DND-41 (cell line): ENCODE results near the gene IL17B.

Source experiments
- EZH2 ChIP-seq: IDR thresholded peaks from 3 replicates; pipeline ENCODE4 v1.6.1; 2012; ENCODE audit warnings: borderline replicate concordance, low read depth, mild to moderate bottlenecking, moderate library complexity, low read length, inconsistent platforms; ENCODE audit not compliant: severe bottlenecking
- TF ChIP-seq, protein P1 (sequence below): IDR thresholded peaks from 2 replicates; pipeline ENCODE4 v1.5.1; 2012; ENCODE audit warnings: borderline replicate concordance, low read length, moderate library complexity, mild to moderate bottlenecking; ENCODE audit not compliant: poor library complexity, severe bottlenecking; ENCODE audit errors: extremely low read depth

DNA sequence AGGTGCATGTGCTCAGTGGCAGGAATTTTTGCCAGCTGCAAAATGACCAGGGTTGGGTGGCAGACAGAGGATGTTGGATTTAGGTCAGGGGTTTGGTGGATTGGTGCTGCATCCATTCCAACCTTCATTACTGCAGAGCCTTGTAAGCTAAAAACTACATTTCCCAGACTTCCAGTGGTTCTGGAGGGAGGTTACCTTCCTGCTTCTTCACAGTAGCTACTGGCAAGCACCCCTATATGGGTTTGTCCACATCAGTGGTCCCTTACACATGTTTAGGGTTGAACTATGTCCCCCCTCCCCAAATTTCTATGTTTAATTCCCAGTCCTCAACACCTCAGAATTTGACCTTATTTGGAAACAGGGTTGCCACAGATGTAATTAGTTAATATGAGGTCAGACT is 20.7 kb upstream of the IL17B start:
- TF ChIP-seq, protein P1, sequence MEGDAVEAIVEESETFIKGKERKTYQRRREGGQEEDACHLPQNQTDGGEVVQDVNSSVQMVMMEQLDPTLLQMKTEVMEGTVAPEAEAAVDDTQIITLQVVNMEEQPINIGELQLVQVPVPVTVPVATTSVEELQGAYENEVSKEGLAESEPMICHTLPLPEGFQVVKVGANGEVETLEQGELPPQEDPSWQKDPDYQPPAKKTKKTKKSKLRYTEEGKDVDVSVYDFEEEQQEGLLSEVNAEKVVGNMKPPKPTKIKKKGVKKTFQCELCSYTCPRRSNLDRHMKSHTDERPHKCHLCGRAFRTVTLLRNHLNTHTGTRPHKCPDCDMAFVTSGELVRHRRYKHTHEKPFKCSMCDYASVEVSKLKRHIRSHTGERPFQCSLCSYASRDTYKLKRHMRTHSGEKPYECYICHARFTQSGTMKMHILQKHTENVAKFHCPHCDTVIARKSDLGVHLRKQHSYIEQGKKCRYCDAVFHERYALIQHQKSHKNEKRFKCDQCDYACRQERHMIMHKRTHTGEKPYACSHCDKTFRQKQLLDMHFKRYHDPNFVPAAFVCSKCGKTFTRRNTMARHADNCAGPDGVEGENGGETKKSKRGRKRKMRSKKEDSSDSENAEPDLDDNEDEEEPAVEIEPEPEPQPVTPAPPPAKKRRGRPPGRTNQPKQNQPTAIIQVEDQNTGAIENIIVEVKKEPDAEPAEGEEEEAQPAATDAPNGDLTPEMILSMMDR = no peak
- TF ChIP-seq EZH2 = no peak
